HG03095 (cell line): ENCODE data around the gene RERG.
A peak's percentile ranks its signal among the peaks of the same experiment; 100 is the strongest.
"Not testable (repeated sequence)": the region's sequence is repeated elsewhere in the genome, so short reads cannot be mapped to it uniquely, and the experiment has no call there.

Experiments used
- ATAC-seq: cut with Tn5 transposase; IDR thresholded peaks from one replicate; pipeline ENCODE4 v1.9.1; 2021; ENCODE audit warnings: moderate library complexity; ENCODE audit not compliant: unreplicated experiment

Gene RERG, protein sequence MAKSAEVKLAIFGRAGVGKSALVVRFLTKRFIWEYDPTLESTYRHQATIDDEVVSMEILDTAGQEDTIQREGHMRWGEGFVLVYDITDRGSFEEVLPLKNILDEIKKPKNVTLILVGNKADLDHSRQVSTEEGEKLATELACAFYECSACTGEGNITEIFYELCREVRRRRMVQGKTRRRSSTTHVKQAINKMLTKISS

DNA sequence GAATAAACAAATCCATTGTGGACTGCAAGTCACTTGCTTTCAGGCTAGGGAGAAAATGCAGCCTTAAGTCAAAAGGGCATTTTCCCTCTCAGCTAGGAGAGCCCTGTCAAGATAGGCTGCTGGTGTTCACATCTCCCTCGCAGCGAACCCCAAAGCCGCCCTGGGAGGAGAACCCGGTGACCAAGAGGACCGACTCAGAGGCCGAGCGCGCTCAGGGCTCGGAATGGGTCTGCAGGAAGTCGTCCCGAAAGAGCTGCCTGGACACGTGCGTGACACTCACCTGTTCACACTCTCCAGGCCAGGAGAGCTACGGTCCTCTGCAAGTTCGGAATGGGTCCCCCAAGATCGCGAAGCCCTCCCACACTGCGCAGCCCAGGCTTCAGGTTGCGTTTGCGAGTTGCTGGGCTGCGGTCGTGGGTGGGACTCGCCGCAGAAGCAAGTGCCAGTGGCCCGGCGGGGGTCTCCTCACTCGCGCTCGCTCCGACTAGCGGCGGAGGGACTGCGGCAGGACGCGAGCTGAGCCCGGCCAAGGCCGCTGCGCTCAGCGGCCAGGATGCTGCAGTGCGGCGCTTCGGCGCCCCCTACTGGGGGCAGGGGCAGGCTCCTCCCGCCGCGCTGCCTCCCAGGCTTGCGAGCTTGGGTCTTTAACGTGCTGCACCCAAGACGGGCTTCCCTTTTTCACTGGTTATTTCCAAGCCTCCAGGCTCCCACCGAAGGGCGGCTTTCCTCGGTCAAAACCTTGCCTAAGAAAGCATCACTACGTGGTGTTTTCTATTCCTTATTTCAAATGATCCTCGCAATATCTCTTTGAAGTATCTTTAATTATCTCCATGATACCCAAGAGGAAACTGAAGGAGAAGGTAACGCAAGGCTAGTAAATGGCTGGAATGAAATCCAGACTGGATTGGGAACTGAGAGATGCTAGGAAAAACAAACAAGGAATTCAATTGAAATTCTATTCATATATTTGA lies at the start of gene RERG:
Gene RERG (minus strand): TSS at position 503 of the 971 bp plus-strand sequence. CDS start 3,928 bp downstream, outside the sequence.
- ATAC-seq = peak; percentile 98

DNA sequence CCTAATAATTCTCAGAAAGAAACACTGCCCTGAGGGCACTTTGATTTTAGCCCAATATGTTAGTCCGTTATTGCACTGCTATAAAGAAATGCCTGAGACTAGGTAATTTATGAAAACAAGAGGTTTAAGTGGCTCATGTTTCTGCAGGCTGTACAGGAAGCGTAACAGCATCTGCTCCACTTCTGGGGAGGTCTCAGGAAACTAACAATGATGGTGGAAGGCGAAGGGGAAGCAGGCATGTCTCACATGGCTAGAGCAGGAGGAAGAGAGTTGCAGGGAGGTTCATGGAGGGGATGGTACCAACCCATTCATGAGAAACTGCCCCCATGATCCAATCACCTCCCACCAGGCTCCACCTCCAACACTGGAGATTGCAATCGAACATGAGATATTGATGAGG lies 49.4 kb upstream of the RERG start:
- no peak for ATAC-seq

DNA sequence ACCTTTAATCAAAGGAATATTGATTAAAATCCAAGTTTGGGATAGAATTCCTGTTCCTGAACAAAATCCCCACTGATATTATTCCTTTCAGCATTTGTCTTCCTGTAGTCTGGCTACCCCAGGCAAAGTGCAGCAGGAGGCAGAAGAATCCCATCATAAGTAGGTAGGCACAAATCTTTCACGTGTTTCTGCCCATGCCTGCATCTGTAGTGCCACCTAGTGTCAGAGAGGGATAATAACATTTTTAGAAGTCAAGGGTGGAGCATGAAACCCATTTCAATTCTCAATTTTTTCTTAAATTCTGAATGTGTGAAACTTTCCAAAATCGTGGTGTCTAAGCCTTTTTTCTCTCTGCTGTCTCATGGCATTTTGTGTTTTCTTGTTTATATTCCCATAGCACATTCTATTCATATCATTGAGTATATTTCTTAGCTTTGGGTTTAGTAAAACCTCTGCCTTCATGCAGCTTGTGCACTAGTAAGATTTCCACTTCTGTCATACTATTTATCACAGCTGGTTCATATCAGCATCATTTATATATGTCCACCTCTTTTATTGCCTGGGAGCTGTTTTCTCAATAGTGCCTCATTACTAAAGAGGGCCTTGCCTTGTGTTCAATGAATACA lies 47.8 kb upstream of the RERG start:
- peak; percentile 82 for ATAC-seq

DNA sequence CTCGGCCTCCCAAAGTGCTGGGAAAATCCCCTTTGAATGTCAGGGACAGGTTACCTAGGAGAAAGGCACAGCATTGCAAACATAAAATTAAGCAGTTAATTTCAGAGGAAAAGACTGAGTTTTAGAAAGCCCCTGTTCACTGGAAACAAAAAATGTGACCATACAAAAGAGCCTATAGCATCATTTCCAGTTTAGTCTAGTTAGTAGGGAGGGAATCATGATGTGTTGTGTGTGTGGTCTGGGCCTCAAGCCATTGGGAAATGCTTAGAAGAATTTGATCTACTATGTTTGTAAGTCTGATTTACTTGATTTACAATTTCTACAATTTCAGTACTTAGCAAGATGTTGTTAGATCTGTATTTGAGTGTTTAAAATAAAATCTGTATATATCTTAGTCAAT lies 47.1 kb upstream of the RERG start:
- ATAC-seq = no peak

DNA sequence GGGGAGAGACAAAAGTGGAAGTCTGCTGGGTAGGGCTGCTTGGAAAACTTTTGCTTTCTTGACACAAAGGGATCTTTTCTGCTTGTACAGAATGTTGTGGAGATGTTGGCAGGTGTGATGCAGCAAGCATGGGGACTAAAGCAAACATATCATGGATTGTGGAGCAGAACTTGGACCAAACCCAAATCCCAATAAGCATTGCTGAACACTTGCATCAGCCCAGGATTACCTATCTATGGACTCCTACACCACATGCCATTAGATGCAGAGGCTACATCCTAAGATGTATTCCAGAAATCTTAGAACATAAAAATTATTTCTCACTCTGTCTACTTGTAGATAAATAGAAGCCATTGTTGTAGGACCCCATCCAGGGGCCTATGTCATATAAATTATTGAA lies 44.7 kb upstream of the RERG start:
- ATAC-seq = no peak

DNA sequence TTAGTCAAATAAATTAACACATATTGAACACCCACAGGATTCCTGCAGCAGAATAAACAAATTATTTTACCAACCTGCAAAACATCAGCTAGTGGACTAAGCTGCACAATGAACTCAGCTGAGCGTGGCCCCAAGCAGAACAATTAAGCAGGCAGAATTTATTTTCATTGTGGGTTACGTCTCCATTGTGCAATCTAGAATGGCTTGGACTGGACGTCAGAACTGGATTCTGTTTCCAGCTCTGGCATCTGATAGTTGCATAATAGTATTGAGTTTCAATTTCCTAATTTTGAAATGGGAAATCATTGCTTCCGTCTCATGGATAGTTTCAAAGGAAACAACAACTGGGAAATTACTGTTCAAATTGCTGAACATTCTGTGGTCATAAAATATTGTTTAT lies 35.5 kb upstream of the RERG start:
- no peak for ATAC-seq

DNA sequence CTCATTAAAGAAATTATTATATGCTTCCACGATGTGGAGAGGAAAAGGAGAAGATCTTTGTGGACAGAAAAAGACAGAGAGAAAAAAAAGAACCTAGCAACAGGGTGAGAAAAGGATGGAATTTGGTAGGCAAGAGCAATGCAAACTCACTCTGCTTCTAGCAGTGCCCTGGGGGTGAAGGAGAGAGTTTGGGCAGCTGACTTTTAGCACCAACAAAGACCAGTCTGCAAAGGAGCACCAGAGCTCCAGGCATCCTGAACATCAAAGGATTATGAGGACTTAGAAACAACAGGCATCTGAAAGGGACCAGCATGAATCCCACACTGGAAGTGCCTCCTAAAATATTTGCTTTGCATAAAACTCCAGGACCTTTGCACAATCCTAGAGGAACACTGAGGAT lies 32.8 kb upstream of the RERG start:
- ATAC-seq = no peak

DNA sequence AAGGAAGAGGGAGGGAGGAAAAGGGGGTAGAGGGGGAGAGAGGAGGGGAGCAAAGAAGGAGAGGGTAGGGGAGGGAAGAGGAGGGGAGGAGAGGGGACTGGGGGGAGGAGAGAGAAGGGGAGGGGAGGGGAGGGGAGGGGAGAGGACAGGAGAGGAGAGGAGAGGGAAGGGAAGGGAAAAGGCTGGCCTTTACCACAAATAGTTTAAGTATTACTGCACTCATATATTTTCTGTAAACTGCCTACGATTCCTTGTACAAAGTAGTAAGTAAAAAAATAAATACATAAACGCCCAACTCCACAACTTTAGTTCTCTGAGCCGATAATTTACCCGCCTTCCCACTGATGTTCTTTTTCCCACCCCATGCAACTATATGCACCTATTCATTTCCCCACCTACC lies 23.7 kb upstream of the RERG start:
- ATAC-seq = no peak

DNA sequence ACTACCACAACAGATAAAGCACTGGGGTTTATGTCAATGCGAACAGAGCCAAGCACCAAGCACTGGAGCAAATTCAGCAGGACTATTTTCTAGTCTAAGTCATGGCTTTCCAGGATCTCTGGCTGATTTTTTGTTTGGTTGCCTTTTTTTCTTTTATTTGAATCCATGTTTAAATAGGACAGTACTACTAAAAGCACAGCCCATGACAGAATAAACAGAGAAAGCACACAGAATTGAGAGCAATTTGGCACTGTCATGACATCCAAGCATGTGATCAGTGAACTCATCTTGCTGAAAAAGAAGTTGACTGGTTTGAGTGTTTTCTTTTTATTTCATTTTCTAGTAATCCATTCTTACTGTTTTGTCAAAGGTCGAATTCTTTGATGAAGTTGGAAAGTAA lies 23.1 kb upstream of the RERG start:
- no peak for ATAC-seq

DNA sequence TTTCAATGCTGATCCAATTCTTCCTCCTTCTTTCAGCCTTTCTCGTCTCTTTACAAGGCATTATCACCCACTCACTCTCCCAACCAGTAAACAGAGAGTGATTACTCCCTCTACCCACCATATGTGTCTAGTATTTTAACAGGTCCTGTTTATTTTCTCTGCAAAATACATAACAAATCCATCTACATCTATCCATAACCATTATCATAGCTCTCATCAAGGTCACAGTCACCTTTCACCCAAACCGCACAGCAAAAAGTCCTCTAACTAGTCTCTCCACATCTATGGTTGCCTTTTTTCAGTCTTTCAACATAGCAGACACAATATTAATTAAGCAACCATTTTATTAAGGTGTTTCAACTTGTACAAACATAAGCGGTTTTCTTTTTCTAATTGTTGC lies 21.9 kb upstream of the RERG start:
- ATAC-seq = no peak

DNA sequence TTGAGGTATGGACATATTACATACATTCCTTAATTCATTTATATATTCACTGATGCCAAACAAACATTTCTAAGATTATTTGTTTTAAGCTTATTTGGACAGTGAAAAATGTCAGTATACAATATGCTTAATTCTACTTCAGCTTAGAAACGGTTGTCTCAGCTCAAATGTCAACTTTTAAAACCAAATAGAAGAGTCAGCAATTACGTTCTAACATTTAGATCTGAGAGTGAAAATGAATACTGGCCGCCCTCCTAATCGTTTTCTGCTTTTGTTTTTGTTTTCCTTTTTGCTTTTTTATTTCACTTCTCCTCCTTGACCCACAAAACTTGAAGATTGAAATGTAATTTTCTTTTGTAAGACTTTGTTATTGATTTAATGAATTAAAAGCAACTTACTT lies 19.7 kb upstream of the RERG start:
- no peak for ATAC-seq

DNA sequence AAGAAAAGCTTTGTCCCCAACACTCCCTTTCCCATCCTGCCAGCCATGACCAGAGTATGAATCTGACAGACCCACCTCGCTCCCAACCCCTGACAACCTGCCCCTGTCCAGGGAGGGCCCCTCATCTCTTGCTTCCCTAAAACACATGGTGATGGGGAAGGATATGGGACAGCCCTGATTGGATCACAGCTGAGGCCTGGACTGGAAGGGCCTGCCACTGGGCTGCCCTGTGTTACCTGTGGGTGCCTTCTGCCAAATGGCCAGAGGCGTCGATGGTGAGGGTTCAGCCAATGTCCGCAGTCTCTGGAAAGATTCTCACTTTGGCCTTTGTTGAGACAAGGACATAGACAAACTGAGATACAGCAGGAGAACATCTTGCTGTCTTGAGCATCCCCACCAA lies 13.3 kb upstream of the RERG start:
- no peak for ATAC-seq

DNA sequence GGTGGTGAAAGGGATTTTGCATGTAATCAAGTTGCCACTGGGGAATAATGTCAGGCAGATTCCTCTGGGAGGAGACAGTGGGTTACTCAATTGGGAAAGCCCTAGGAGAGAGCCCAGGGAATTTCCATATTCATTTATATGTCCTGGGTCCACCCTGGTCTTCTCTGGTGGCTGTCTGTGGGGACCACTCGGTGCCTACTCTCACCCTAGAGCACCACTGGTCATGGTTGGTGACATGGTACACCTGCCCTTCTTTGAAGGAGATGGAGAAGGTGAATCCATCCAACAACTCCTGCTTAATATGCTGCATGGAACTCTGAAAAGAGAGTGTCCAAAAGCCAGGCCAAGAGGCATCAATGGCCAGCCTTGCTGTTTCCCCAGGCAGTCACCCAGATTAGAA lies 12.8 kb upstream of the RERG start:
- no peak for ATAC-seq

DNA sequence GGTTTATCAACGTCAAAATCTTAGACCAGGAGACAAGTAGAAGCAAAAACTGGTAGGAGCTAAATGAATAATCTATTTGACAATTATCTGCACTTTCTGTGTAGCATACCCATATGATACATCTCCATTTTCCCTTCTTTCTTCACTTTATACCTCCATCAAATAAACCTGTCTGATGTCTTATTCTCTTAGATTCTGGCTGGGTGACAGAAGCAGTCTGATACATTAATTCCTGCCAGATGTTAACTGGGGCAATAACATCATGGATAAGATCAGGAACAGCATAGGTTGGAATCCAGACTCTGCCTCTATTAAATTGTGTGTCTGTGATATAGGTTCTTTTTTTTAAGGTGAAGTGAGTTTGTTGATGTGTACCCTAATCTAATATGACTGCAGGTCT lies 11.7 kb upstream of the RERG start:
- no peak for ATAC-seq

DNA sequence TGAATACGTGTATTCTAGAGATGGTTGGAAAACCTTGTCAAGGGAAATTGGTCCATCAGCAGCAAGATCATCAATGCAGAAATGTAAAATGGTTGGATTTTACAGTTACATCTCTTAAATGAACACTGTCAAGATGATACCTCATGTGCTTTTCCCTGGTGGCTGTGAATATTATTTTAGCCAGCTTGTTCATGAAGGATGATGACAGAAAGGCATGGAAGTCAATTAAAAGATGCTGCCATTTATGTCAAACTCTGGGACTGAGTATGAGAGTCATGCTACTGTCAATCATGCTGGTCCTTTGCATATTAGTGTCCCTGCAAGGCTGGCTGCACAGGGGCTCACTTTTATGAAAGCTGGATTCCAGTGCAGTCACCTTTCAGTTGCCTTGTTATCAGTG lies 10.3 kb upstream of the RERG start:
- ATAC-seq = no peak

DNA sequence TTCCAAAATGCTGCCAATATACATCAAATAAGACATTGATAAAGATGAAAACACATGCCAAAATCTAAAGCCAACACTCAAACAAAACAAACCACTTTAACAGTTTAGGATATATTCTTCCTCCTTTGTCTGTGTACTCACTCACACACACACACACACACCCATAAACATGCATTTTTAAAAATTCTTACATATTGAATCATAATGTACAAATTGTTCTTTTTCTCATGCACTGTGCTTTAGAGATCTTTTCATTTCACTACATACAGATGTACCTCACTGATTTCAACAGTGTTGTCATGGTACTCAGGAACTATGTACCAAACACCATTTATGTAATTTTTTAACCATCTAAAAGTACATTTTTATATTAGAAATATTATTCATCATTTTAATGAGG lies 9.5 kb upstream of the RERG start:
- ATAC-seq = no peak

DNA sequence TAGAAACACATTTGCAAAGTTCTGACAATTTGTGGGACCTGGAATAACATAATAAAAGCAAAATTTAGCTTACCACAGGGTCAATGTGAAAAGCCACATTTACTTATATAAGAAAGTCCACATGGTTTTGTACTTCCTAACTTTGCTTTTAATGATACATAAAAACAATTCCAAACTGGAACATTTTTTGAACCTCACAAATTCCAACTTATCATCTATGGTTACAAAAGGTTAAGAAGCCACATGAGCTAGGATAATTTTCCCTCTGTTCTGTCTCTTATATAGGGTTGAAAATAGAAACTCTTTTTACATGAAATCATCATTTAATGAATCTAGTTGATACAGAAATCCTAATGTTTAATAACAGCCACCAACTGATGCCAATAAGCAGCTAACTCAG lies 8.9 kb upstream of the RERG start:
- no peak for ATAC-seq

DNA sequence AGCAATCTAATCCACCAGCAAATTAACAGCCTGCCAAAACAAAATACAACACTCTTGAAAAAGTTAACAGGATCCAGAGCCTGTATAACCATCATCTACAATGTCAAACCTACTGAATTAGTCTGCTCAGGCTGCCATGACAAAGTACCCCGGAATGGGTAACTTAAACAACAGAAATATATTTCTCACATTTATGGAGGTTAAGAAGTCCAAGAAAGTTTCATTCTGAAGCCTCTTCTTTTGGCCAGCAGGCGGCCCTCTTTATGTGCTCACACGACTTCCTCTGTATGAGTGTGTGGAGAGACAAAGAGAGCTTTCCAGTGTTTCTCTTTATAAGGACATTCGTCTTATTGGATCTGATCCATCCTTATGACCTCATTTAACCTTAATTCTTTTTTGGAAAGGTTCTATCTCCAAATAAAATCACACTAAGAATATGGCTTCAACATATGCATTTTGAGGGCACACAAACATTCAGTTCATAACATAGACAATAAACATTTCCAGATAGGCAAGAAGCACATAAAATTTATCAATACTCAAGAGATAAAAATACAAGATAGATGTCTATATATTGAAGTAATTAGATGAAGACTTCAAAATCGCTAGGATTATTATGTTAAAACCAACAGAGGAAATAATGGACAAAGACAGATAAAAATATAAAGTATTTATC lies 5.9 kb upstream of the RERG start:
- no peak for ATAC-seq

DNA sequence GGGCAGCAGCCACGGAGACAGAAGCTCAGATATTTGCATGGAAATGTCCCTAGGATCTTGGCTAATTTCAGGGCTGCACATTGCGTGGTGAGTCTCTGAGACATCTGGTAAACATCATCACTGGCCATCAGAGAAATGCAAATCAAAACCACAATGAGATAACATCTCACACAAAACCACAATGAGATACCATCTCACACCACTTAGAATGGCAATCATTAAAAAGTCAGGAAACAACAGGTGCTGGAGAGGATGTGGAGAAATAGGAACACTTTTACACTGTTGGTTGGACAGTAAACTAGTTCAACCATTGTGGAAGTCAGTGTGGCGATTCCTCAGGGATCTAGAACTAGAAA lies 4.6 kb upstream of the RERG start:
- not testable (repeated sequence) for ATAC-seq

DNA sequence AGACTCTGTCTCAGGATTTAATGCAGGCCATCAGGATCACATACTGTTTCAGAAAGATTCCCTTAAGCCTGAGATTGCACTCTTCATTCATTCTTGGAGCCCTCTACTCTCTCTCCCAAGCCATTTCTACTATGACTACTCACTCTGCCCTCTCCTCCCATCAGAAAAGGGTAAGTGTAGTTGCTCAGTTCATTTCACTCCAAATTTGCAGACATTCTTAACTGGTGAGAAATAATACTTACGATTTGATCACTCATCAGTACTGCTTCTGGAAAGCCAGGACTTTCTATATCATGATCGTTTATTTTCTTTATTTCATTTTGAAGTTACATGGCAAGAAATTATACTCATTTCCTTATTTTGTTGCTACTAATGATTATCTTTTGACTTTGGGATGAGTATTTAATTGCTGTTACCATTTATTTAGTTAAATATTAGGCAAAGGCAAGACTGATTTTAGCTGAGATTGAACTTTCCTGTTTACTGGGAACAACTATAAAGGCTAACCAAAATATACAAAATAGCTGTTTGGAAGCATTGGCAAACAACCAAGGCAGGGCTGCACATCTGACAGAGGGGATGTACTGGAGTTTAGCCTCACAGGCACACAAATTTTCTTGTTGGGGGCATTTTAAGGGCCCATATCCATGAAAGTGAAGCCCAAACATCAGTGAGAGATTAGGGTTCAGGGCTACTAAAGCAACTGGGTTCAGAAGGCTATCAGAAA lies 4.1 kb upstream of the RERG start:
- no peak for ATAC-seq

DNA sequence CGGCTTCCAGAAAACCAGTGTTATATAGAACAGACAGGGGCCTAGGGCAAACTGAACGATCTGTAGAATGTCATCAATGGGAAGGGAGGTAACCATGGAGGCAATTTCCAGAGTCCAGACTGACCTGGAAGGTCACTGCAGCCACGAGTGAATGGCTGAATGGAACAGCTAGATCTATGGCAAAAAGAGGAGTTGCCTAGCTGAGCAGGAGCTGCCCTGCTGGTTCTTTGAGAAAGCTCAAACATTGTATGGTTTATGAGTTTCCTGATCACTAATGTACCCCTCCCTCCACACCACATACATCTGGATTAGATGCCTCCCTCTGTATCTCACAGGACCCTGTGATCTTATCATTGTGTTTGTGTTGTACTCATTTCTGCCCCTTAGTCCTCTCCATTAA lies 1.0 kb upstream of the RERG start:
- ATAC-seq = no peak
